T-cell (primary cell): ENCODE data around the gene LARGE1. TPM values are rescaled to one million over a fixed set of nuclear protein-coding genes. Genes with fewer than 3 reads are reported as not detected.
A peak's percentile ranks its signal among the peaks of the same experiment; 100 is the strongest.

Experiments used
- ATAC-seq, 4 experiments: fragments of 200-7000 bp in 3 of 4; fragments of 150-1000 bp in 1 of 4; cut with Tn5 transposase; replicated peaks in 1 of 4; 1 replicate in 3 of 4; 2 replicates in 1 of 4; pipeline ENCODE4 v1.10.0; 2021; ENCODE audit warnings: moderate library complexity in 3 of 4, mild to moderate bottlenecking in 2 of 4, moderate number of reproducible peaks in 1 of 4
- CTCF ChIA-PET, 2 donors: fragments of 300-600 bp; sonication (Branson Sonifier 250); formaldehyde crosslinking; loops; one replicate each; lab custom pipeline; 2022; ENCODE audit warnings: antibody characterized with exemption in 2 of 2; lab: Charles Lee
- POLR2A ChIA-PET, 2 donors: fragments of 300-600 bp; sonication (Branson Sonifier 250); formaldehyde crosslinking; loops; one replicate each; lab custom pipeline; 2022; ENCODE audit warnings: antibody characterized with exemption in 2 of 2; lab: Charles Lee
- DNase-seq, 35 experiments: peaks; one replicate each; pipeline versions ENCODE4 v3.0.0 to v3.0.0-alpha.2; 2013 to 2023
- H3K27ac ChIP-seq: one replicate; pipeline ENCODE4 v1.5.1; 2013; ENCODE audit warnings: low read length
- H3K27me3 ChIP-seq, 2 experiments: replicated peaks in 1 of 2; 1 replicate in 1 of 2; 2 replicates in 1 of 2; pipeline versions ENCODE4 v1.6.1 to v1.7.0; 2013; ENCODE audit warnings: low read length in 1 of 2, mixed read lengths in 1 of 2; ENCODE audit not compliant: control insufficient read depth in 2 of 2, insufficient read depth in 2 of 2; ENCODE audit errors: extremely low read depth in 1 of 2
- H3K36me3 ChIP-seq, 2 donors: 1 replicate in 1 of 2; 2 replicates in 1 of 2; pipeline versions ENCODE4 v1.6.1 to v1.7.0; 2013; ENCODE audit warnings: low read length in 1 of 2; ENCODE audit not compliant: control insufficient read depth in 2 of 2, insufficient read depth in 1 of 2; ENCODE audit errors: extremely low read depth in 1 of 2
- H3K4me1 ChIP-seq, 2 experiments: 1 replicate in 1 of 2; 2 replicates in 1 of 2; pipeline versions ENCODE4 v1.6.1 to v1.7.0; 2013; ENCODE audit warnings: low read length in 2 of 2, mixed read lengths in 1 of 2; ENCODE audit not compliant: insufficient read depth in 2 of 2, control insufficient read depth in 1 of 2; ENCODE audit errors: extremely low read depth in 1 of 2
- H3K4me3 ChIP-seq, 2 donors: 1 replicate in 1 of 2; 2 replicates in 1 of 2; pipeline versions ENCODE4 v1.5.1 to v1.7.0; 2013; ENCODE audit warnings: mild to moderate bottlenecking in 2 of 2, low read length in 1 of 2, moderate library complexity in 1 of 2; ENCODE audit not compliant: control insufficient read depth in 1 of 2; ENCODE audit errors: extremely low read depth in 1 of 2
- H3K9me3 ChIP-seq: 2 replicates; pipeline ENCODE4 v1.7.0; 2013
- H3K27ac Mint-ChIP-seq, 2 donors: one replicate each; pipeline ENCODE4 v1.8.0; 2020 to 2021; ENCODE audit warnings: mild to moderate bottlenecking in 2 of 2, mixed read lengths in 2 of 2
- H3K27me3 Mint-ChIP-seq, 2 donors: one replicate each; pipeline ENCODE4 v1.8.0; 2021 to 2022; ENCODE audit warnings: mixed read lengths in 2 of 2
- H3K36me3 Mint-ChIP-seq: one replicate; pipeline ENCODE4 v1.8.0; 2021; ENCODE audit warnings: mixed read lengths
- H3K4me1 Mint-ChIP-seq, 3 donors: one replicate each; pipeline ENCODE4 v1.8.0; 2020 to 2022; ENCODE audit warnings: mixed read lengths in 3 of 3, mild to moderate bottlenecking in 1 of 3
- H3K4me3 Mint-ChIP-seq, 3 donors: one replicate each; pipeline ENCODE4 v1.8.0; 2020 to 2022; ENCODE audit warnings: mild to moderate bottlenecking in 3 of 3, mixed read lengths in 3 of 3, moderate library complexity in 3 of 3
- H3K9me3 Mint-ChIP-seq, 3 donors: one replicate each; pipeline ENCODE4 v1.8.0; 2020 to 2022; ENCODE audit warnings: mixed read lengths in 3 of 3
- WGBS: methylation state at CpG from one replicate; pipeline ENCODE4 v1.1.5; 2013; ENCODE audit warnings: missing lambda C conversion rate; ENCODE audit not compliant: insufficient coverage; 5-methylcytosine and 5-hydroxymethylcytosine counted together
- total RNA-seq, 35 experiments: library from RNA in 6 of 35; stranded (reverse) in 6 of 35; fragments of 120-200 nt in 1 of 35; gene quantifications; one replicate each; pipeline versions ENCODE4 v1.2.1 to v1.2.4 and lab custom pipeline; 2013 to 2026

The LARGE1 gene
- total RNA-seq, 5 donors from 2014 or later (not counting 1 experiment from before 2014, with no cell fraction given), result 0.53 to 6.1 (median 3.0) TPM

DNA sequence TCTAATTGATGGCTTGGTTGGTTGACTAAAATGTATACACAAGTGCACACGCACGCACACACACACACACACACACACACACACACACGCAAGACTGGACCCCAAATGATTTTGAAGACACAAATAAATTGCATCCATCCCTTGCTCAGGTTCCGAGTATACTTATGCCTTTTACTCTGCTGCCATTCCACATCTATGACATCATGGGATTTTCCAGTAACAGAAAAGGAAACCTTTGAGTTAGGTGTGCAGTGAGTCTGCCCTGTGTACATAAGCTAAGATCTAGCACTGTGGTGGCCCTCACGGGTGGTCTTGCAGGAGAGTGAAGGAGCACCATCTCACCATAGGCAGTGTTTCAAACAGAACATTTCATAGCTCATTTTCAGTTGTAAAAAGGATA, 20.5 kb upstream of the LARGE1 start:
- H3K4me3 ChIP-seq, result no peak overlapping the region
- CTCF ChIA-PET, result no interaction called here
- POLR2A ChIA-PET, result interaction anchor here in 1 of 2 donors (0.5 kb wide), 1 partner anchor 8 kb away, joined by 8 read pairs; no protein-coding TSS in a partner anchor
- DNase-seq (no peak), ATAC-seq (no peak)
- WGBS, result 80% methylated on average over 1 of the region's 5 CpGs
- H3K27ac Mint-ChIP-seq, result no peak overlapping the region
- no peaks in the 10 kb centered on the region for H3K27me3 ChIP-seq
- no peaks in the 10 kb centered on the region for H3K36me3 Mint-ChIP-seq
- H3K4me1 ChIP-seq, result no peaks in the 10 kb centered on the region
- no peak overlapping the region for H3K27ac ChIP-seq
- H3K27me3 Mint-ChIP-seq, result no peaks in the 10 kb centered on the region
- peaks cover 2 to 8% (median 5%) of the 10 kb centered on the region in 3 donors for H3K9me3 Mint-ChIP-seq
- H3K9me3 ChIP-seq, result no peaks in the 10 kb centered on the region
- no peaks in the 10 kb centered on the region for H3K36me3 ChIP-seq
- H3K4me3 Mint-ChIP-seq, result no peak overlapping the region
- no peaks in the 10 kb centered on the region for H3K4me1 Mint-ChIP-seq

- no peaks in the 10 kb centered on the region for H3K36me3 Mint-ChIP-seq
Measured at GRCh38 chr22:33932997-33933396, 12.7 kb upstream of the LARGE1 start.

GRCh38 chr22:33931406-33931805, 11.1 kb upstream of the LARGE1 start:
- Histone ChIP-seq H3K9me3 (no peaks in the 10 kb centered on the region), H3K27me3 (peaks cover 0 to 2% of the 10 kb centered on the region in 2 experiments), H3K36me3 (no peaks in the 10 kb centered on the region), H3K4me1 (no peaks in the 10 kb centered on the region), H3K4me3 (no peak overlapping the region), H3K27ac (no peak overlapping the region)
- no peak for DNase-seq
- ChIA-PET POLR2A (no interaction called here), CTCF (no interaction called here)
- Mint-ChIP-seq H3K4me1 (no peaks in the 10 kb centered on the region), H3K9me3 (peaks cover 0 to 7% (median 0%) of the 10 kb centered on the region in 3 donors), H3K4me3 (no peak overlapping the region), H3K27me3 (peaks cover 3 to 19% of the 10 kb centered on the region in 2 donors), H3K36me3 (no peaks in the 10 kb centered on the region), H3K27ac (no peak overlapping the region)
- WGBS, result no CpG with 5 or more reads among the region's 1 CpG
- no peak for ATAC-seq

More at GRCh38 chr22:33932997-33933396, 12.7 kb upstream of the LARGE1 start:
- Mint-ChIP-seq H3K4me3 (no peak overlapping the region), H3K27me3 (peaks cover 3 to 14% of the 10 kb centered on the region in 2 donors), H3K27ac (no peak overlapping the region), H3K4me1 (no peaks in the 10 kb centered on the region), H3K9me3 (peaks cover 0 to 7% (median 0%) of the 10 kb centered on the region in 3 donors)
- ATAC-seq, result no peak
- Histone ChIP-seq H3K4me1 (no peaks in the 10 kb centered on the region), H3K27me3 (no peaks in the 10 kb centered on the region), H3K36me3 (no peaks in the 10 kb centered on the region), H3K27ac (no peak overlapping the region), H3K9me3 (no peaks in the 10 kb centered on the region), H3K4me3 (no peak overlapping the region)
- no CpG with 5 or more reads among the region's 2 CpGs for WGBS
- CTCF ChIA-PET, result no interaction called here
- no peak for DNase-seq
- POLR2A ChIA-PET, result no interaction called here

GRCh38 chr22:33927752-33928151, 7.5 kb upstream of the LARGE1 start:
- Histone ChIP-seq H3K36me3 (no peaks in the 10 kb centered on the region), H3K27ac (no peak overlapping the region), H3K4me1 (peaks cover 0 to under 1% of the 10 kb centered on the region in 2 experiments), H3K4me3 (no peak overlapping the region), H3K9me3 (no peaks in the 10 kb centered on the region), H3K27me3 (peaks cover 4 to 7% of the 10 kb centered on the region in 2 experiments)
- DNase-seq (no peak), ATAC-seq (no peak)
- POLR2A ChIA-PET, result no interaction called here
- Mint-ChIP-seq H3K9me3 (no peaks in the 10 kb centered on the region), H3K4me1 (peaks cover 3 to 7% (median 6%) of the 10 kb centered on the region in 3 donors), H3K27ac (no peak overlapping the region), H3K36me3 (no peaks in the 10 kb centered on the region), H3K27me3 (peaks cover 27 to 43% of the 10 kb centered on the region in 2 donors), H3K4me3 (no peak overlapping the region)
- 79% methylated on average over 4 of the region's 5 CpGs for WGBS
- CTCF ChIA-PET, result no interaction called here

GRCh38 chr22:33925194-33925593, 4.9 kb upstream of the LARGE1 start:
- POLR2A ChIA-PET, result no interaction called here
- WGBS, result no CpG with 5 or more reads among the region's 4 CpGs
- Histone ChIP-seq H3K36me3 (no peaks in the 10 kb centered on the region), H3K4me1 (peaks cover 0 to 17% of the 10 kb centered on the region in 2 experiments), H3K27ac (no peak overlapping the region), H3K27me3 (peaks cover 4 to 25% of the 10 kb centered on the region in 2 experiments), H3K4me3 (no peak overlapping the region), H3K9me3 (no peaks in the 10 kb centered on the region)
- Mint-ChIP-seq H3K9me3 (no peaks in the 10 kb centered on the region), H3K36me3 (no peaks in the 10 kb centered on the region), H3K4me3 (no peak overlapping the region), H3K27me3 (peaks cover 39 to 45% of the 10 kb centered on the region in 2 donors), H3K27ac (no peak overlapping the region), H3K4me1 (peaks cover 13 to 18% (median 16%) of the 10 kb centered on the region in 3 donors)
- ATAC-seq (no peak), DNase-seq (no peak)
- CTCF ChIA-PET, result no interaction called here

- Mint-ChIP-seq H3K36me3 (no peaks in the 10 kb centered on the region), H3K4me3 (peak overlapping the region in 1 of 3 donors; percentile 68), H3K27ac (no peak overlapping the region), H3K27me3 (peaks cover 47 to 49% of the 10 kb centered on the region in 2 donors), H3K4me1 (peaks cover 13 to 23% (median 22%) of the 10 kb centered on the region in 3 donors), H3K9me3 (no peaks in the 10 kb centered on the region)
- Histone ChIP-seq H3K27ac (no peak overlapping the region), H3K4me3 (no peak overlapping the region), H3K4me1 (peaks cover 0 to 26% of the 10 kb centered on the region in 2 experiments), H3K9me3 (no peaks in the 10 kb centered on the region), H3K27me3 (peaks cover 4 to 36% of the 10 kb centered on the region in 2 experiments), H3K36me3 (no peaks in the 10 kb centered on the region)
- ATAC-seq (no peak), DNase-seq (peak in 5 of 35 experiments; percentile 15 to 47 (median 18))
- CTCF ChIA-PET, result interaction anchor here in 1 of 2 donors (0.6 kb wide), 2 partner anchors 270 to 1120 kb away, joined by 3 read pairs; no protein-coding TSS in a partner anchor
- POLR2A ChIA-PET, result interaction anchor here in 1 of 2 donors (0.6 kb wide), 1 partner anchor 310 kb away, joined by 4 read pairs; no protein-coding TSS in a partner anchor
- 37% methylated on average over 6 of the region's 17 CpGs for WGBS
Measured at GRCh38 chr22:33923660-33924246, 3.5 kb upstream of the LARGE1 start.
